Ammon's horn (tissue), 1 donor: ENCODE data around the gene SCN4A.
A peak's percentile ranks its signal among the peaks of the same experiment; 100 is the strongest.
"Not testable (repeated sequence)": the region's sequence is repeated elsewhere in the genome, so short reads cannot be mapped to it uniquely, and the experiment has no call there.

Source experiments
- DNase-seq: peaks from one replicate; pipeline ENCODE4 v3.0.0-alpha.2; 2016; ENCODE audit warnings: low spot score

The SCN4A gene

GRCh38 chr17:63984651-63985386 is 12.1 kb upstream of the SCN4A start:
- DNase-seq, result peak; percentile 31

GRCh38 chr17:63984236-63984635 is 11.5 kb upstream of the SCN4A start:
- peak; percentile 70 for DNase-seq

- DNase-seq, result peak; percentile 38
Measured at GRCh38 chr17:63983320-63983719, 10.6 kb upstream of the SCN4A start.

- DNase-seq, result not testable (repeated sequence)
Measured at GRCh38 chr17:63982641-63983040, 9.9 kb upstream of the SCN4A start.

GRCh38 chr17:63978272-63979200 is 5.8 kb upstream of the SCN4A start:
- no peak for DNase-seq

GRCh38 chr17:63976702-63977101 is 4.0 kb upstream of the SCN4A start:
- DNase-seq, result no peak

- no peak for DNase-seq
Measured at GRCh38 chr17:63975541-63976092, 2.9 kb upstream of the SCN4A start.

GRCh38 chr17:63974594-63975192 is 2.0 kb upstream of the SCN4A start:
- DNase-seq, result no peak

GRCh38 chr17:63973930-63974593 is 1.3 kb upstream of the SCN4A start:
- no peak for DNase-seq

- DNase-seq, result no peak
Measured at GRCh38 chr17:63973247-63973646, 529 bp upstream of the SCN4A start.

- DNase-seq, result no peak
Measured at GRCh38 chr17:63969278-63969677, 3.4 kb downstream of the SCN4A start.

GRCh38 chr17:63967953-63968352 is 4.8 kb downstream of the SCN4A start:
- DNase-seq, result no peak

GRCh38 chr17:63966646-63967264 is 6.0 kb downstream of the SCN4A start:
- no peak for DNase-seq

- DNase-seq, result no peak
Measured at GRCh38 chr17:63963123-63963522, 9.6 kb downstream of the SCN4A start.

GRCh38 chr17:63962298-63962744 is 10.4 kb downstream of the SCN4A start:
- no peak for DNase-seq

GRCh38 chr17:63961355-63962212 is 11.1 kb downstream of the SCN4A start:
- no peak for DNase-seq

GRCh38 chr17:63960430-63960829 is 12.3 kb downstream of the SCN4A start:
- no peak for DNase-seq

GRCh38 chr17:63960006-63960405 is 12.7 kb downstream of the SCN4A start:
- no peak for DNase-seq

- DNase-seq, result no peak
Measured at GRCh38 chr17:63956296-63956920, 16.3 kb downstream of the SCN4A start.

- DNase-seq, result no peak
Measured at GRCh38 chr17:63955791-63956190, 16.9 kb downstream of the SCN4A start.
